LNCAP (cell line): Measurements from ENCODE around the gene CASK.

Source experiments
- TF ChIP-seq, protein P1 (sequence below): fragments of 450-650 bp; IDR thresholded peaks from 2 replicates; pipeline ENCODE4 v1.5.1; 2017; ENCODE audit warnings: mild to moderate bottlenecking

CASK gene

DNA sequence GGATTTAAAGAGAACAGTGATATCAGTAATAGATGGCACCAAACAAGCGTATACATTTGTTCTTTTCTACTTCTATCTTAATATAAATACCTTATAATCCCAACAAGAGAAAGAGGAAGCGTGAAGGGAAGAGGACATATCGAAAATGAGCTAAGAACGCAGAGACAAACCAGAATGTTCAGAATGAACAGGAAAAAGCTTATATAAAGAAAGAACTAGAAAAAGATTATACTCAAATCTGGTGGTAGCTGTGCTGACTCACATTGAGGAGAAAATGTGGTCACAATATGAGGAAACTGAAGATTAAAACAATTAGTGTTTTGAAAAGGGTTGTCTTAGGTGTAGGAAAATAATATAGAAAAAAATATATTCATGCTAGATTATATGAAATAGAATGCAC, 236.6 kb downstream of the CASK start:
- TF ChIP-seq, protein P1, sequence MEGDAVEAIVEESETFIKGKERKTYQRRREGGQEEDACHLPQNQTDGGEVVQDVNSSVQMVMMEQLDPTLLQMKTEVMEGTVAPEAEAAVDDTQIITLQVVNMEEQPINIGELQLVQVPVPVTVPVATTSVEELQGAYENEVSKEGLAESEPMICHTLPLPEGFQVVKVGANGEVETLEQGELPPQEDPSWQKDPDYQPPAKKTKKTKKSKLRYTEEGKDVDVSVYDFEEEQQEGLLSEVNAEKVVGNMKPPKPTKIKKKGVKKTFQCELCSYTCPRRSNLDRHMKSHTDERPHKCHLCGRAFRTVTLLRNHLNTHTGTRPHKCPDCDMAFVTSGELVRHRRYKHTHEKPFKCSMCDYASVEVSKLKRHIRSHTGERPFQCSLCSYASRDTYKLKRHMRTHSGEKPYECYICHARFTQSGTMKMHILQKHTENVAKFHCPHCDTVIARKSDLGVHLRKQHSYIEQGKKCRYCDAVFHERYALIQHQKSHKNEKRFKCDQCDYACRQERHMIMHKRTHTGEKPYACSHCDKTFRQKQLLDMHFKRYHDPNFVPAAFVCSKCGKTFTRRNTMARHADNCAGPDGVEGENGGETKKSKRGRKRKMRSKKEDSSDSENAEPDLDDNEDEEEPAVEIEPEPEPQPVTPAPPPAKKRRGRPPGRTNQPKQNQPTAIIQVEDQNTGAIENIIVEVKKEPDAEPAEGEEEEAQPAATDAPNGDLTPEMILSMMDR, result no peak

DNA sequence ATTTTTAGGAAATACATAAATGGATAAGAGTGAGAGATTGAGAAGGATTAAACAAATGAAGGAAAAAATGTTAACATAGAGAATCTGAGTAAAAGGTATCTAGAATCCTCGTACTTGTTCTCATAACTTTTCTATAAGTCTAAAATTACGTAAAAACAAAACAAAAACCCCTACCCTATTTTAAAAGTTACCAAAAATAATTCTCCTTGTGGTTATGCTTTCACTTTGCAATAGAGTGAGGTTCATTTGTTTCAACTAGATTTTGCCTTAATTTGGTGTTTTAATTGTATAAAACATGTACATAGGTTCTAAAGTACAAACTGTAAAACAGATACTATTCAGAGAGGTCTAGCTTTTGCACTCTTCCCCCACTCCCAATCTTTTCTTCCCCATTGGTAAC, 238.4 kb downstream of the CASK start:
- TF ChIP-seq, protein P1, result no peak

DNA sequence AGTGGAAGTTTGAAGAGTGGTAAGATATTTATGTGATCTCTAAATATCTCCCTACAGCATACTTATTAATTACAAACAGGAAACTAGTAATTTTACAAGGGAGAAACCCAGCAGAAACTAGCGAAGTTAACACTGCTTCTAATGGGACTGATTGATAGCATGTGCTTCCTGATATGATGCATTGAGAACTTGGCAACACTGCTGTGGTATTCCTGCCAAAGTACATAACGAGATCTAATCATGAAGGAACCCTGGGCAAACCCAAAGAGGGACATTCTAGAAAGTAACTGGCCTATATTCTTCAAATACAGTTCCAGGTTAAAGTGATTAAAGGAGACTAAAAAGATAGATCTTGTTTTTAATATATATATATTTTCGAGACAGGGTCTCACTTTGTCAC, 239.2 kb downstream of the CASK start:
- TF ChIP-seq, protein P1, result no peak

DNA sequence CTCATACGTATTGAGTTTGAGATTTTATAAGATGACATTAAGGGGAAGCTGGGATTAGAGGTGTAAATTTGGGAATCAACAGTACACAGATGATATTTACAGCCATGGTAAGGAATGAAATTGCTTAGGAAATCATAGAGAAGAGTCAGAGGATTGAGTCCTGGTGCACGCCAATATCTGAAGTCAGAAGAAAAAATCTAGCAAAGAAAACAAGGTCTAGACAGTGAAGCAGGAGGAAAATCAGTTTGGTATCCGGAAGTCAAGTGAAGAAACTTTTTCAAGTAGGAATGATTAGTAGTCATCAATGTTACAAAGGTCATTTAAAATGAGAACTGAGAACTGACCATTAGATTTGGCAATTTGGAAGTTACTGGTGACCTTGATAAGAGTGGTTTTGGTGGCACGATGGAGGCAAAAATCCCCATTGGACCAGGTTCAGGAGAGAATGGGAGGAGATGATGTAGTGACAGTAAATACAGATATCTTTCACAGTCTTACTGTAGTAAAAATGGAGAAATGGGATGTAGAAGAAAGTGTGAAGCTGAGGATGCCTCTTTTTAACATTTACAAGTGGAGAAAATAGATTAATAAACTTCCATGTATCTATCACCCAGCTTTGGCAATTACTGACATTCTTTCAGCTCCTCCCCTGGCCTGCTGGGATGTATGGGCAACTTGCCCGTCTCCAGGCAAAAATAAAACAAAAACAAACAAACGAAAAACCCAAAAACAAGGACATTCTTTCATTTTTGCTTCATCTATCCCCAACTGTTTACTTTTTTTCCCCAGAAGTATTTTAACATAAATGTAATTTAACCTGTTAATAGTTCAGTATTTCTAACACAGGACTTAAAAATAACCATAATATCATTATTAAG, 245.9 kb downstream of the CASK start:
- TF ChIP-seq, protein P1, result no peak

DNA sequence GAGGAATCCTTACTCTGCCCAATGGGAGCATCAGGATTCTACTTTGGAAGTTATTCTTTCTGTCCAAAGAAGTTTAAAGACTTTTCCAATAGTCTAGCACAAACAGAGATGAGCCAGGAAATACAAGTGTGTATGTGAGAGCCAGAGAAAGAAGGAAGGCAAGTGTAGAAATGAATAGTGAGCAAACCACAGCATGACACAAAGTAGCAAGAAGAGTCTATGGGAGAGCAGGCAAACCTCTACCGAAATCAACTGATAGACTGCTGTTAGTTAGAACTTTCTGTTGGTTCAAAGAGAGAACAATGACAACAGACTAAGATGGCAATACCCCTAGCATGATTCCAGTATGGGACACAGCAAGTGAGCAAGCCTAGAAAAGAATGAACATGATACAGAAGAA, 250.7 kb downstream of the CASK start:
- TF ChIP-seq, protein P1, result no peak

DNA sequence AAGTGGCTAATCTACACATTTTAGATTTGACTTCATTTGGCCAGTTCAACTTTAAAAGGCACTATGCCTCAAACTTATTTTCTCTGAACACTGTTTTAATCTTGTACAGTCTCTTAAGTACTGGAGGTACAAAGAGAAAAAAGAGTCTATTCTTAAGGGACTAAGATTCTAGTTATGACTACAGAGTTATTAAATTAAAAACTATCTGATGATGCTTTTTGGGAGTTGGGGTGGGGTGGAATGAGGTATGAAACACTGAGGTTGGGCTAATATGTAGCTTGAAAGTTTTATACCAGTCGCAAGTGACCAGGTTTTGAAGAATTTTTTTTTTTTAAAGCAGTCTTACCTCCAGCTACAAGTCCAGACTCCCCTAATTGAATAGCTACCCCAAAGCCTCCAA, 252.3 kb downstream of the CASK start:
- TF ChIP-seq, protein P1, result no peak

DNA sequence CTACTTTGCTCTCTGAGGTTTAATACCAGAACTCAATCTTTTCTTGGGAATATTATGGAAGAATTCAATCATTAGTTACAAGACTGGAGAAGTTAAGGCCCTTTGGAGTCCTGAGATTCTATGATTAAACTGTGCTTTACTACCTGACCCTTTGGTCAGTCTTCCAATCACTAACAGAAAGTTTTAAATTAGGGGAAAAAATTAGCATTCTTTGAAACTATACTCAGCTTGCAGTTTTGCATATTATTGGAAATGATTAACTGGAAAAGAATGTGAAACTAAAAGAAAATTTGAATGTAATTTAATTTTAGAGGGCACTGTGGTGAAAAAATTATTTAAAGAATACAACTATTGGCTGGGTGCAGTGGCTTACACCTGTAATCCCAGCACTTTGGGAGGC, 253.2 kb downstream of the CASK start:
- TF ChIP-seq, protein P1, result no peak
